HepG2 (cell line): ENCODE data around the gene CEACAM5. TPM values are rescaled to one million over a fixed set of nuclear protein-coding genes. Genes with fewer than 3 reads are reported as not detected.

Source experiments
- BRD4 ChIP-seq: sonication (generic); formaldehyde crosslinking; IDR thresholded peaks from 2 replicates; pipeline ENCODE4 v1.4.0; 2020; ENCODE audit warnings: missing genetic modification reagents
- DPF2 ChIP-seq: sonication (generic); formaldehyde crosslinking; IDR thresholded peaks from 2 replicates; pipeline ENCODE4 v1.4.0; 2020; ENCODE audit warnings: mild to moderate bottlenecking, low read depth, missing genetic modification reagents, borderline replicate concordance
- ERF ChIP-seq: IDR thresholded peaks from 2 replicates; pipeline ENCODE4 v1.6.1; 2018; ENCODE audit warnings: missing biosample characterization, missing genetic modification reagents
- LCORL ChIP-seq, 2 experiments: fragments of 450-650 bp in 1 of 2; sonication (generic) in 1 of 2; formaldehyde crosslinking in 1 of 2; IDR thresholded peaks; 2 replicates each; pipeline versions ENCODE4 v1.5.0 to v1.6.1; 2017 to 2020; ENCODE audit warnings: antibody characterized with exemption in 1 of 2, missing genetic modification reagents in 1 of 2
- MIER2 ChIP-seq: IDR thresholded peaks from 2 replicates; pipeline ENCODE4 v1.6.1; 2016; ENCODE audit warnings: missing biosample characterization, missing genetic modification reagents
- MZF1 ChIP-seq: sonication (generic); formaldehyde crosslinking; IDR thresholded peaks from 2 replicates; pipeline ENCODE4 v1.8.1; 2023; ENCODE audit warnings: mild to moderate bottlenecking, missing genetic modification reagents, borderline replicate concordance
- NFKB2 ChIP-seq: sonication (generic); formaldehyde crosslinking; IDR thresholded peaks from 2 replicates; pipeline ENCODE4 v1.4.0; 2020; ENCODE audit warnings: missing genetic modification reagents, borderline replicate concordance
- RAD21 ChIP-seq: fragments of 450-650 bp; formaldehyde crosslinking; IDR thresholded peaks from 2 replicates; pipeline ENCODE4 v1.5.0; 2020; ENCODE audit warnings: mild to moderate bottlenecking
- RXRA ChIP-seq: sonication (generic); formaldehyde crosslinking; IDR thresholded peaks from 2 replicates; pipeline ENCODE4 v1.5.1; 2020; ENCODE audit warnings: missing genetic modification reagents
- SIN3B ChIP-seq: fragments of 150-350 bp; IDR thresholded peaks from 2 replicates; pipeline ENCODE4 v1.6.1; 2014; ENCODE audit warnings: low read length
- TBX3 ChIP-seq: fragments of 450-650 bp; IDR thresholded peaks from 2 replicates; pipeline ENCODE4 v1.6.1; 2017; ENCODE audit warnings: antibody characterized with exemption, mild to moderate bottlenecking, inconsistent platforms, borderline replicate concordance
- ZC3H4 ChIP-seq: sonication (generic); formaldehyde crosslinking; IDR thresholded peaks from 2 replicates; pipeline ENCODE4 v1.4.0; 2020; ENCODE audit warnings: missing genetic modification reagents, borderline replicate concordance
- ZMYM4 ChIP-seq: sonication (generic); formaldehyde crosslinking; IDR thresholded peaks from 2 replicates; pipeline ENCODE4 v1.8.1; 2023; ENCODE audit warnings: mild to moderate bottlenecking, missing genetic modification reagents
- ZNF44 ChIP-seq: sonication (generic); formaldehyde crosslinking; IDR thresholded peaks from 2 replicates; pipeline ENCODE4 v1.5.1; 2020; ENCODE audit warnings: mild to moderate bottlenecking, missing genetic modification reagents
- ZNF547 ChIP-seq: sonication (generic); formaldehyde crosslinking; IDR thresholded peaks from 2 replicates; pipeline ENCODE4 v1.5.1; 2020; ENCODE audit warnings: mild to moderate bottlenecking, missing genetic modification reagents
- ZNF768 ChIP-seq: sonication (generic); formaldehyde crosslinking; IDR thresholded peaks from 2 replicates; pipeline ENCODE4 v1.4.0; 2020; ENCODE audit warnings: missing genetic modification reagents
- ZSCAN25 ChIP-seq: sonication (generic); formaldehyde crosslinking; IDR thresholded peaks from 2 replicates; pipeline ENCODE4 v1.8.0; 2022; ENCODE audit warnings: mild to moderate bottlenecking, missing genetic modification reagents
- polyA plus RNA-seq, 8 experiments: library from polyadenylated mRNA; depleted of rRNA in 3 of 8; stranded (reverse) in 7 of 8; unstranded in 1 of 8; fragments of >200 nt; fragmentation: Illumina TruSeq in 4 of 8; extraction: Trizol in 4 of 8; gene quantifications; 2 replicates each; pipeline versions ENCODE4 v1.2.1 to v1.2.3, GENCODE V29; 2011 to 2016; ENCODE audit warnings: low read depth in 4 of 8, missing spikeins in 1 of 8, mixed read lengths in 1 of 8; ENCODE audit not compliant: insufficient read depth in 1 of 8
- total RNA-seq, 5 experiments: library from RNA; depleted of rRNA; stranded (reverse); fragments of >200 nt; fragmentation: Illumina TruSeq; extraction: Trizol; gene quantifications; 2 replicates each; pipeline ENCODE4 v1.2.3, GENCODE V29; 2016; ENCODE audit warnings: low read depth in 1 of 5
- TF ChIP-seq, protein P1 (sequence below): sonication (generic); formaldehyde crosslinking; IDR thresholded peaks from 2 replicates; pipeline ENCODE4 v1.8.1; 2022; ENCODE audit warnings: low read depth, mild to moderate bottlenecking, missing genetic modification reagents
- TF ChIP-seq, protein P2 (sequence below): IDR thresholded peaks from 2 replicates; pipeline ENCODE4 v1.6.1; 2012; ENCODE audit warnings: inconsistent platforms
- TF ChIP-seq, protein P3 (sequence below): sonication (generic); formaldehyde crosslinking; IDR thresholded peaks from 2 replicates; pipeline ENCODE4 v1.5.0; 2020; ENCODE audit warnings: mild to moderate bottlenecking, missing genetic modification reagents, moderate library complexity
- TF ChIP-seq, protein P4 (sequence below): sonication (generic); formaldehyde crosslinking; IDR thresholded peaks from 2 replicates; pipeline ENCODE4 v1.9.0; 2021; ENCODE audit warnings: missing genetic modification reagents, borderline replicate concordance
- TF ChIP-seq, protein P5 (sequence below): sonication (generic); formaldehyde crosslinking; IDR thresholded peaks from 2 replicates; pipeline ENCODE4 v1.9.0; 2022; ENCODE audit warnings: missing genetic modification reagents, mild to moderate bottlenecking, borderline replicate concordance

Gene CEACAM5
- total and polyA plus RNA-seq, 2 of the 13 experiments (the other 11 are each of a cell fraction or from before 2014, with no cell fraction given): not detected

DNA sequence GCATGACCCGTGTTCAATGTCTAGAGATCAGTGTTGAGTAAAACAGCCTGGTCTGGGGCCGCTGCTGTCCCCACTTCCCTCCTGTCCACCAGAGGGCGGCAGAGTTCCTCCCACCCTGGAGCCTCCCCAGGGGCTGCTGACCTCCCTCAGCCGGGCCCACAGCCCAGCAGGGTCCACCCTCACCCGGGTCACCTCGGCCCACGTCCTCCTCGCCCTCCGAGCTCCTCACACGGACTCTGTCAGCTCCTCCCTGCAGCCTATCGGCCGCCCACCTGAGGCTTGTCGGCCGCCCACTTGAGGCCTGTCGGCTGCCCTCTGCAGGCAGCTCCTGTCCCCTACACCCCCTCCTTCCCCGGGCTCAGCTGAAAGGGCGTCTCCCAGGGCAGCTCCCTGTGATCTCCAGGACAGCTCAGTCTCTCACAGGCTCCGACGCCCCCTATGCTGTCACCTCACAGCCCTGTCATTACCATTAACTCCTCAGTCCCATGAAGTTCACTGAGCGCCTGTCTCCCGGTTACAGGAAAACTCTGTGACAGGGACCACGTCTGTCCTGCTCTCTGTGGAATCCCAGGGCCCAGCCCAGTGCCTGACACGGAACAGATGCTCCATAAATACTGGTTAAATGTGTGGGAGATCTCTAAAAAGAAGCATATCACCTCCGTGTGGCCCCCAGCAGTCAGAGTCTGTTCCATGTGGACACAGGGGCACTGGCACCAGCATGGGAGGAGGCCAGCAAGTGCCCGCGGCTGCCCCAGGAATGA lies 1.5 kb upstream of the CEACAM5 start (continued):
- TF ChIP-seq, protein P1, sequence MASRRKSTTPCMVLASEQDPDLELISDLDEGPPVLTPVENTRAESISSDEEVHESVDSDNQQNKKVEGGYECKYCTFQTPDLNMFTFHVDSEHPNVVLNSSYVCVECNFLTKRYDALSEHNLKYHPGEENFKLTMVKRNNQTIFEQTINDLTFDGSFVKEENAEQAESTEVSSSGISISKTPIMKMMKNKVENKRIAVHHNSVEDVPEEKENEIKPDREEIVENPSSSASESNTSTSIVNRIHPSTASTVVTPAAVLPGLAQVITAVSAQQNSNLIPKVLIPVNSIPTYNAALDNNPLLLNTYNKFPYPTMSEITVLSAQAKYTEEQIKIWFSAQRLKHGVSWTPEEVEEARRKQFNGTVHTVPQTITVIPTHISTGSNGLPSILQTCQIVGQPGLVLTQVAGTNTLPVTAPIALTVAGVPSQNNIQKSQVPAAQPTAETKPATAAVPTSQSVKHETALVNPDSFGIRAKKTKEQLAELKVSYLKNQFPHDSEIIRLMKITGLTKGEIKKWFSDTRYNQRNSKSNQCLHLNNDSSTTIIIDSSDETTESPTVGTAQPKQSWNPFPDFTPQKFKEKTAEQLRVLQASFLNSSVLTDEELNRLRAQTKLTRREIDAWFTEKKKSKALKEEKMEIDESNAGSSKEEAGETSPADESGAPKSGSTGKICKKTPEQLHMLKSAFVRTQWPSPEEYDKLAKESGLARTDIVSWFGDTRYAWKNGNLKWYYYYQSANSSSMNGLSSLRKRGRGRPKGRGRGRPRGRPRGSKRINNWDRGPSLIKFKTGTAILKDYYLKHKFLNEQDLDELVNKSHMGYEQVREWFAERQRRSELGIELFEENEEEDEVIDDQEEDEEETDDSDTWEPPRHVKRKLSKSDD (CRISPR knock-in tag): no peak
- TF ChIP-seq DPF2 (CRISPR knock-in tag) (no peak), ERF (0 out of 2 replicates have a peak, but pooled peaks have one; percentile 27), ZMYM4 (0 out of 2 replicates have a peak, but pooled peaks have one; percentile 56), NFKB2 (peak; percentile 73; the same call in 1 of the 2 replicates), ZSCAN25 (no peak), ZNF44 (CRISPR knock-in tag) (no peak), MIER2 (CRISPR knock-in tag) (peak; percentile 89; the same call in 1 of the 2 replicates), ZNF547 (peak; percentile 61; the same call in 1 of the 2 replicates), ZNF768 (CRISPR knock-in tag) (peak; percentile 33; the same call in 1 of the 2 replicates), RAD21 (CRISPR knock-in tag) (peak; percentile 72; the same call in 1 of the 2 replicates), BRD4 (CRISPR knock-in tag) (no peak), LCORL (IDR thresholded peaks at IDR 0.05) (no peak), LCORL (CRISPR knock-in tag; IDR thresholded peaks at IDR 0.05) (no peak), TBX3 (no peak), SIN3B (no peak), MZF1 (CRISPR knock-in tag) (no peak), RXRA (0 out of 2 replicates have a peak, but pooled peaks have one; percentile 18), ZC3H4 (CRISPR knock-in tag) (no peak)
- TF ChIP-seq, protein P2, sequence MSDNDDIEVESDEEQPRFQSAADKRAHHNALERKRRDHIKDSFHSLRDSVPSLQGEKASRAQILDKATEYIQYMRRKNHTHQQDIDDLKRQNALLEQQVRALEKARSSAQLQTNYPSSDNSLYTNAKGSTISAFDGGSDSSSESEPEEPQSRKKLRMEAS: no peak; the same call in 1 of the 2 replicates
- TF ChIP-seq, protein P3, sequence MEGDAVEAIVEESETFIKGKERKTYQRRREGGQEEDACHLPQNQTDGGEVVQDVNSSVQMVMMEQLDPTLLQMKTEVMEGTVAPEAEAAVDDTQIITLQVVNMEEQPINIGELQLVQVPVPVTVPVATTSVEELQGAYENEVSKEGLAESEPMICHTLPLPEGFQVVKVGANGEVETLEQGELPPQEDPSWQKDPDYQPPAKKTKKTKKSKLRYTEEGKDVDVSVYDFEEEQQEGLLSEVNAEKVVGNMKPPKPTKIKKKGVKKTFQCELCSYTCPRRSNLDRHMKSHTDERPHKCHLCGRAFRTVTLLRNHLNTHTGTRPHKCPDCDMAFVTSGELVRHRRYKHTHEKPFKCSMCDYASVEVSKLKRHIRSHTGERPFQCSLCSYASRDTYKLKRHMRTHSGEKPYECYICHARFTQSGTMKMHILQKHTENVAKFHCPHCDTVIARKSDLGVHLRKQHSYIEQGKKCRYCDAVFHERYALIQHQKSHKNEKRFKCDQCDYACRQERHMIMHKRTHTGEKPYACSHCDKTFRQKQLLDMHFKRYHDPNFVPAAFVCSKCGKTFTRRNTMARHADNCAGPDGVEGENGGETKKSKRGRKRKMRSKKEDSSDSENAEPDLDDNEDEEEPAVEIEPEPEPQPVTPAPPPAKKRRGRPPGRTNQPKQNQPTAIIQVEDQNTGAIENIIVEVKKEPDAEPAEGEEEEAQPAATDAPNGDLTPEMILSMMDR (CRISPR knock-in tag): peak; percentile 85
- TF ChIP-seq, protein P4, sequence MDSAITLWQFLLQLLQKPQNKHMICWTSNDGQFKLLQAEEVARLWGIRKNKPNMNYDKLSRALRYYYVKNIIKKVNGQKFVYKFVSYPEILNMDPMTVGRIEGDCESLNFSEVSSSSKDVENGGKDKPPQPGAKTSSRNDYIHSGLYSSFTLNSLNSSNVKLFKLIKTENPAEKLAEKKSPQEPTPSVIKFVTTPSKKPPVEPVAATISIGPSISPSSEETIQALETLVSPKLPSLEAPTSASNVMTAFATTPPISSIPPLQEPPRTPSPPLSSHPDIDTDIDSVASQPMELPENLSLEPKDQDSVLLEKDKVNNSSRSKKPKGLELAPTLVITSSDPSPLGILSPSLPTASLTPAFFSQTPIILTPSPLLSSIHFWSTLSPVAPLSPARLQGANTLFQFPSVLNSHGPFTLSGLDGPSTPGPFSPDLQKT (CRISPR knock-in tag): 0 out of 2 replicates have a peak, but pooled peaks have one; percentile 35
- TF ChIP-seq, protein P5, sequence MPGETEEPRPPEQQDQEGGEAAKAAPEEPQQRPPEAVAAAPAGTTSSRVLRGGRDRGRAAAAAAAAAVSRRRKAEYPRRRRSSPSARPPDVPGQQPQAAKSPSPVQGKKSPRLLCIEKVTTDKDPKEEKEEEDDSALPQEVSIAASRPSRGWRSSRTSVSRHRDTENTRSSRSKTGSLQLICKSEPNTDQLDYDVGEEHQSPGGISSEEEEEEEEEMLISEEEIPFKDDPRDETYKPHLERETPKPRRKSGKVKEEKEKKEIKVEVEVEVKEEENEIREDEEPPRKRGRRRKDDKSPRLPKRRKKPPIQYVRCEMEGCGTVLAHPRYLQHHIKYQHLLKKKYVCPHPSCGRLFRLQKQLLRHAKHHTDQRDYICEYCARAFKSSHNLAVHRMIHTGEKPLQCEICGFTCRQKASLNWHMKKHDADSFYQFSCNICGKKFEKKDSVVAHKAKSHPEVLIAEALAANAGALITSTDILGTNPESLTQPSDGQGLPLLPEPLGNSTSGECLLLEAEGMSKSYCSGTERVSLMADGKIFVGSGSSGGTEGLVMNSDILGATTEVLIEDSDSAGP (CRISPR knock-in tag): peak; percentile 43; the same call in 1 of the 2 replicates
